Cerebellar cortex (tissue), 1 donor: Measurements from ENCODE around the gene FNBP1L.

Experiments used
- DNase-seq: peaks from one replicate; pipeline ENCODE4 v3.0.0-alpha.2; 2015; ENCODE audit warnings: low spot score

Gene FNBP1L

DNA sequence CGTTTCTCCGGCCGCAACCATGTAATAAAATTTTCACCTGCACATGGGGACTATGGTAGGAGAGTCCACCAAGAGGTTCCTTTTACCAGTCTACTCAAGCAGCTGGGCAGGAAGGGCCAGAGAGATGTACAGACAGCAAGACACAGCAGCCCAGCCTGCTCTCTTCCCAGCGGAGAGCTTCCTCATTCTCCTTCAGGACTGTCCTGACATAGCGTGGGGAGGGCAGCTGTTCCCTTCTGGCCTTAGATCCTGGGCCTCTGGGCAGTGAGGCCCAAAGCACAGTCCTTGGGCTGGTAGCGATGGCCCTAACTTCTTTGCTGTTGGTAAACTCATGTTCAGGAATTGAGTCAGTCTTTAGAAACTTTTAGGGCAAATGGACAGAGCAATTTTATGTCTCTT, 144.6 kb downstream of the FNBP1L start:
- no peak for DNase-seq

DNA sequence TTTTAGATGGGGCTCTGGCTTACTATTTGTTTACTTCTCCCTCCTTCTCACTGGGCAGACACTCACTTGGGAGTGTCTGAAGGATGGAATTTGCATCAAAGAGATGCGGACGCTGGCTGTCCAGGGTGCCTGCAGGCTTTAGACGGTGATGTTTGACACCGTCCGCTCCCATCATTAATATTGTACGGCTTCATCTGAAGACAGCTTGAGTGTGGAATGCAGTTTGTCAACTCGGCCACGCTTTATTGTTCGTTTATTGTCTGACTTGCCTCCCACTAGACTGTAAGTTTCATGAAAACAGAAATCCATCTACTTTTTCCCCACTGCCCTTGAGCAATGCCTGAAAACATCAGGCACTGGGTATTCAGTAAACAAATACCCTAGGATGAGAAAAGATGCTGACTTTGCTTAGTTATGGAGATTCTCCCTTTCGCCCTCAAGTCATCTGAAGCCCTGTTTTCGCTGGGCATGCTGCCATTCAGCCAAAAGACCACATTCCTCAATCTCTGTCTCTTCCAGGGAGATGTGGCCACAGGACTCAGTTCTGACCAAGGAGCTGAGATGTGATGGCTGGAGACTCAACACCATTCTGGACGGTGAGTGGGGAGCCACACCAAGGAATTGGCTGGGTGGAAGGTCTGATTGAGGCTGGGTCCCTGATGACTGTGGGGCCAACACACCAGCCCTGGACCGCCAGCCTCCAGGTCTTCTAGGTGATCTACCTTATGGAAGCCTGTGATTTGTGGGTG, 146.1 kb downstream of the FNBP1L start:
- DNase-seq, result no peak

DNA sequence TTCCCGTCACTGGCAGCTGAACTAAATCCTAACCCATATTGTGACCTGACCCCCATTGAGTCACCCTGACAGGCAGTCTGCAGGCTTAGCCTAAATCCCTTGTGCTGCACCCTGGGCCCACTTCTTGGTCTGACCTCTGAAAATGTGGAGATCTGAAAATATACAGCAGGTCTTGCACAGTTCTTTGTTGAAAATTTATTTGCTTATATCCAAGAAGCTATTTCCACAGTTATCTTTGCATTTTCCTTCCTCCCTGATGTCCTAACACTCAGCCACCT, 146.6 kb downstream of the FNBP1L start:
- DNase-seq, result no peak

DNA sequence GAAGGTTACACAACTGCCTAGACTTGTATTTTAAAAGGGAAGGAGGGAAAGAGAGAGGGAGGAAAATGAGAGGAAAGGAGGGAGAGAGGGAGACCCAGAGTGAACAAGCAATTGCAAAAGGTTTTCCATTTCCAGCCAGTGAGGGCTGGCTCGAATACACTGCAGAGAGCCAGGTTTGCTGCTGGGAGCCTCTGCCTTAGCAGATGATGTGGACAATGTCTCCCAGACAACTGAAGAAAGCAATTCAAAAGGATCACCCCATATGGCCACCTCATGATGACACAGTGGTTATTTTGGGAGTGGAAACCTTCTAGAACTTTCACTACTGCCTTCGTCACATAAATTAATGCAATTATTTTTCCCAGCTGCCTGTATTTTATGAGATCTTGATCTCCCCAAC, 147.3 kb downstream of the FNBP1L start:
- no peak for DNase-seq

DNA sequence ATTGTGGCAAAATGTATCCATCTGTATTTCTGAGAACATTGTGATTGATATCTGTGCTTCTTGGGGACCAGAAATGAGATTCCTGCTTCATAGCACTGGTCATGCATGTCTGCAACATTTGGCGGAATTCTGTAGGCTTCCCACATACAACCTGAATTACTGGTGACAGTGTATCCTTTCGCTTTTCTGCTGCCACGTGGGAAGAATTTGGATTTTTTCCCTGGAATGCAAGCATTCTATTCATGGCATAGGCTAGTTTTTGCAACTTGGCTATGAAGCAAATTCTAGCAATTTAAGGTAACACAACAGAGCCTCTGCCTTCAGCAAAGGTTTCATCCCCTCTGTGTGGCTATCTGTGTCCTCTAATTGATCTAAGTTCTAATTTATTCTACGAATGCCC, 147.8 kb downstream of the FNBP1L start:
- DNase-seq, result no peak

DNA sequence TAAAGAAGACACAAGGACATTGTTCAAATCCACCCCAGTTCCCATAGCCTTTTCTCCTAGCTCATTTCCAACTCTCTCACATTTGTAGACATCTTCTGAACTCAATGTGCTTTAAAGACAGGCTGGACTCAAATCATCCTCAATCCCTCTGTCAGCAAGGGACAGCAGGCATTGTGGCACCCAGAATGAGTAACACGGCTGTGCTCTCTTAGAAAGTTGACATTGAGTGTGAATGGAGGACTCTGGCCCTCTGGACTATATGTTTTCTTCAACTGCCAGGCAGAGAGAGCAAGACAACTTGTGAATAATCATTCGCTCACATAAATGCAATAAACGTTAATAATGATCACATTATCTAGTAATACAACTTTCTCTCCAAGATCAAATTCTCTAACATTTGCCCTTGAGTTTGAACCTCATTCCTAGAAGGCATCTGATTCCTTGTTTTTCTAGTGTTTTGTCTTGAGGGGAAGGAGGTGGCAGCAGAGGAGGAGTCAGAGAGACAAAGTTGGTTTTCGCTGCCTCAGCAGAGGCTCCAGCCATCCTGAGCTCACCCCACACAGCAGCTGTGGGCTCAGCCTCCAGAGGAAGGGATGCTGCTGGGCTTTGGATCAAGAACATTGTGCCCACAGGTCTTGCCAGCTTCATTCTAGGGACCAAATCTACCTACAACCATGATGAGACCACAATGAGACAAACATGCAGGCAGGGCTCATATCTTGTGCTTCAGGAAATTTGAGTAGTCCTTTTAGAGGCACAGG, 148.6 kb downstream of the FNBP1L start:
- no peak for DNase-seq

DNA sequence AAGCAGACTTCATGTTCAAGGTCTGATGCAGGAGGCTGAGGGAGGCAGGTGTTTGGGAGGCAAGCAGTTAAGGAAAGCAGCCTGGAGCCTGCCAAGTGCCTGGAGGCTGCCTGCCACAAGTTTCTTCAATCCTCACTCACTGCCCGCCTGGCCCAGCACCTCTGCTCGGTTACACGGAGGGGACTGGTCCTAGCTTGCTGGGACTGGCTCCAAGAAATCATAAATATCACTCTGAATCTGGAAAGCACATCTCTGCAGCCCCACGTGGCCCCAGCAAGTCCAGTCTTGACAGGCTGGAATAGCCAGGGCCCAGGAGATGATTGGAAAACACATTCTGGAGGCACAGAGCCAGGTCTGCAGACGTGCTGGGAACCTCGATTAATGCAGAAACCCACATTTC, 149.8 kb downstream of the FNBP1L start:
- DNase-seq, result no peak

DNA sequence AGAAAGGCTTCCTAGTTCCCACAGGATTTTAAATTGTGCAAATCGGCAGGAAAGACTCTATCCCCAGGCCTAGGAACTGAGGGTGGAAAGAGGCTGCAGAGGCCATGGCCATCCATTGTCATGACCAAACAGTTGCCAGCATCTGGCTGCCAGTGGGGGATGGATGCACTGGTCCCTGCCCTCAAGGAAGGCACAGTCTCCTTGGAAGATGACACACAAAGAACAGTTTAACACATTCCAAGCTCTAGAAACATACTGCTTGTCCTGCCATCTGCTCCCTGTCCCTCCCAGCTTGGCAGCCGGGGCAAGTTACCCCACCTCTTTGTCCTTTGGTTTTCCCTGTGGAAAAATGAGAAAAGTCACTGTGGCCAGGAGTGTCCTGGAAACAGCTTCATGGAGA, 150.5 kb downstream of the FNBP1L start:
- no peak for DNase-seq

DNA sequence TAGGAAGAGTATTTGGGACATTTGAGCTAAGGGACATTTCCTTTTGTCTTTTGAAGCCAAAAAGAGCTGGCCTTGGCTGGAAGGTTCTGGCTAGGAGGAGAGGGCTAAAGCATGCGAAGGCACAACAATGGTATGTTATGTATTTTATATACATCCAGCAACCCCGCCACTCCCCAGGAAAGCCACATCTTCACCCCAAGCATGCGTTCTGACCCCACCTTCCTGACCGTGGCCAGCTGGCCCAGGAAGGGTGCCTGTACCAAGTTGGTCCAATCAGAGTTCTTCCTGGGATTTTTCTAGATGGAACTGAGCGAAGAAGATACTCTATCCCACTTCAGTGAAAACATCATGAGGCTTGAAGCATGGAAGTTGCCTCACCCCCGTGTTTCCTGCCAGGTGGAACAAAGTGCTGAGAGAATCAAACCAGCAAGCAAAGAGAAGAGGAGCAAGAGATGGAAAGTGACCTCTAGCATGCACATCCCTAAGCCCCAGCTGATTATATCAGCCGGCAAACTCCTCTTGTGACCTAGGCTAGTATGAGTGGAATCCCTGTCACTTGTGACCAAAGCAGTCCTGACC, 151.0 kb downstream of the FNBP1L start:
- DNase-seq, result no peak

DNA sequence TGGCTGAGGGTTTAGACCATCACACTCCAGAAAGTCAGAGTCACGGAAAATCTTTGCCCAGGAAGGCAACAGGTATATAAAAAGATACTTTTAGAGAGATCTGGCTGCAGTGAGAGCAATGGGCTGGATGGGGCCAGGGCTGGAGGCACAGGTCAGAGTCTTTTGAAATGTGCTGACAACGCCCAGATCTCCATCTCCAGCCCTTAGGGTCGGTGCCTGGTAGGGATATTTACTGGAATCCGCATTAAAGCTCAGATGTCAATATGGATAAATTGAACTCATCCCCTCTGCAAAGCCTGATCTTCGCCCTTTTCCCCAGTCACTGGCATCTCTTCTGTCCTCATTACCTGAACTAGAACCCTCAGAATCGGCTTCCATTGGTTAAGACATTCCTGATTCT, 151.6 kb downstream of the FNBP1L start:
- DNase-seq, result no peak

DNA sequence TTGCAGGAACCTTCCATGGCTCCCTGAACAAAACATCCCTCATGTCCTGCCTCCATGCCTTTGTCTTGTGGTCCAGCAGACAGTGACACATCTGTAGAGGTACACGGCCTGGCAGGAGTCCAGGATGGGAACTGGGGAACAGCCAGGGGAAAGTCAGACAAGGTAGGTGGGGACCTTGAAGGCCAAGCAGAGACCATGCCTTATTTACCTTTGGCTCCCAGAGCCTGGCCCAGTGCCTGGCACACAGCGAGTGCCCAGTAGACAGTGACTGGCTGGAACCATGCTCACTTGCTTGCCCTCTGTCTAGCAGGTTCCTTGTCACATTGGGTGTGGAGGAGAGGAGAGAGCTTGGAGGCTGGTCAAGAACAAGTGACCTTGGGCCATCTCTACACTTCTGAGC, 152.7 kb downstream of the FNBP1L start:
- no peak for DNase-seq

DNA sequence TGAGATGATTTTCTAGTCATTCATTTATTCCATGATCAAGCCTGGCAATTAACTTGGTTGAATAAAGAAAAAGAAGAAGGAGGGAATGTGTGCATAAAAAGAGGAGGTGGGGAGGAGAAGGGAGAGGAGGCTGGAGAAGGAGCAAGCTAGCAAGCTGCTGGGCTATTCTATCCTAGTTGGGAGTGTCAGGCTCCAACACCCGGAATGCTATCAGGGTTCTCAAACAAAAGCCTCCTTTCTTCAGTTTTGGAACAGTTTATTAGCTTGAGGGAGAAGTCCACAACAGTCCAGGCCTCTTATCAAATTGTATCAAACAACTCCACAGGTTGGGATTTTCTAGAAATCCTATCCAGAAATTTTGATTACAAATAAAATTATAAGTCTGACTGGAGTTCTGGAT, 153.8 kb downstream of the FNBP1L start:
- DNase-seq, result no peak

DNA sequence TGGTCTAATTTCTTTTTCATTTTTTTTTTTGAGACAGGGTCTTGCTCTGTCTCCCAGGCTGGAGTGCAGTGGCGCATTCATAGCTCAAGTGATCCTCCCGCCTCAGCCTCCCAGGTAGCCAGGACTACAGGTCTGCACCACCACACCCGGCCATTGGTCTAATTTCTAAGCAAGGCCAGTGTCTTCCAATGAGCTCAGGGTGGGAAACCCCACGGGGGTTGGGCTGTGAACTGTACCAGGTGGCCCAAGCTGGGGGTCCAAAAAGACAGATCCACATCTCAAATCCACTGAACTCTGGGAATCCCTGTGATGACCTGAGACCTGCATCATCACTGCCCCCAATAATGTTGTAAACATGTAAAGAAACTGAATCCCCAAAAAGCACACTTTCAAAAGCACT, 154.2 kb downstream of the FNBP1L start:
- no peak for DNase-seq

DNA sequence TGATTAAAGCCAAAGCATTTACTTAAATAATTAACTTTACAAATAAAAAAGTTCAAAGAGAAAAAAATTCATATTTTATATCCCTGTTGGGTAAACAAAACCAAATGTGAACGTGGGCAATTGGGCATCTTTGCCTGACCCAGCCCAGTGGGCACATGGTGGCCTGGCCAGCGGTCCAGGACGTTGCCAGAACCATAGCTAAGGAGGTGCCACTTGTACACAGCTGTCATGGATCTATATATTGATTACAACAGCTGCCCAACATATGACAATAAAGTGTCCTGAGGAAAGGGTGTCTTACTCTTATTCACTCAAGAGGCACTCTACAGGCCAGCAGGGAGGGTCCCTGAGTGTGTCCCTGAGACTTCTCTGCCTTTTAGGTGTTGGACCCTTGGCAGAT, 155.2 kb downstream of the FNBP1L start:
- DNase-seq, result no peak

DNA sequence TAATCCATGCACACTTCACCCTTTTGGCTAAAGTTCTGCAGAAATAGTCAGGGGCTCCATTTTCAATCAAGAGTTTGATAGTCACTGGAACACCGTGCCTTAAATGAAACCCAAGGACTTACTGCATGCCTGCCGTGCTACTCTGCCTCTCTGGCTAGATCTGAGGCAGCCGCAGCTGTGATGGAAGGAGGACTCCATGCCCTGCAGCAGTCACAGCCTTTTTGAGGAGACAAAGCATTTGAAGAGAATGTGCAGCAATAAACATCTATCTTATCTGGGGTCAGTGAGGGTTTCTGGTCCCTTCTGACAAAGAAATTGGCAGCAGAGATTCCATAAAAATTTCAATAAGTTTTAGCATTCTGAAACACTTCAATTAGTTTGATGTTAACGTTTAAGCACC, 155.7 kb downstream of the FNBP1L start:
- no peak for DNase-seq
